ENCODE results near the gene CDKN2D. TPM values are rescaled to one million over a fixed set of nuclear protein-coding genes. Genes with fewer than 3 reads are reported as not detected.
A peak's percentile ranks its signal among the peaks of the same experiment; 100 is the strongest.

CDKN2D gene
- total RNA-seq, 1 experiment from 2014 or later = 3.3 TPM

DNA sequence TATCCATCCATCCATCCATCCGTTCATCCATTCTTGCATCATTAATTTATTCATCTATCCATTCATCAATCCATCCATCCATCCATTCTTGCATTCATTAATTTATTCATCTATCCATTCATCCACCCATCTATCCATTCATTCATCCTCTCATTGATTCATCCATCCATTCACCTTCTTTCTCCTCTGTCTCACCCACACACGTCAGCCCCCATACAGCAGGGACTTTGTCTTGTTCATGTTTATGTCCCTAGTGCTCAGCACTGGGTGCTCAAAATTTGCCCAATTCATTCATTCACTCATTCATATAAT is 19.0 kb upstream of the CDKN2D start:
- H3K27ac Mint-ChIP-seq = no peak overlapping the region
- peaks cover 13% of the 10 kb centered on the region for H3K4me1 Mint-ChIP-seq
- peaks cover 7% of the 10 kb centered on the region; the same call in 1 of the 2 replicates for H3K9me3 Mint-ChIP-seq
- ChIA-PET CTCF (interaction anchor here (1.8 kb wide), 1 partner anchor 57 kb away, joined by 5 read pairs; no protein-coding TSS in a partner anchor), POLR2A (no interaction called here)
- TF ChIP-seq NFE2L1 (CRISPR knock-in tag; IDR thresholded peaks at IDR 0.05) (no peak), SMAD3 (CRISPR knock-in tag; IDR thresholded peaks at IDR 0.05; ENCODE audit: borderline replicate concordance) (no peak), NR1H2 (CRISPR knock-in tag; IDR thresholded peaks at IDR 0.05) (no peak), ATF1 (CRISPR knock-in tag; IDR thresholded peaks at IDR 0.05) (no peak), SP1 (CRISPR knock-in tag; conservative IDR thresholded peaks at IDR 0.05) (no peak), JAZF1 (CRISPR knock-in tag; IDR thresholded peaks at IDR 0.05) (no peak), MXD4 (CRISPR knock-in tag; IDR thresholded peaks at IDR 0.05; ENCODE audit: borderline replicate concordance) (no peak)
- TF ChIP-seq, protein P1, sequence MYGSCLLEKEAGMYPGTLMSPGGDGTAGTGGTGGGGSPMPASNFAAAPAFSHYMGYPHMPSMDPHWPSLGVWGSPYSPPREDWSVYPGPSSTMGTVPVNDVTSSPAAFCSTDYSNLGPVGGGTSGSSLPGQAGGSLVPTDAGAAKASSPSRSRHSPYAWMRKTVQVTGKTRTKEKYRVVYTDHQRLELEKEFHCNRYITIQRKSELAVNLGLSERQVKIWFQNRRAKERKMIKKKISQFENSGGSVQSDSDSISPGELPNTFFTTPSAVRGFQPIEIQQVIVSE (CRISPR knock-in tag; IDR thresholded peaks at IDR 0.05; ENCODE audit: borderline replicate concordance) = no peak
- DNase-seq (ENCODE audit: low spot score) (no peak), ATAC-seq (no peak)
- peaks cover 16% of the 10 kb centered on the region; the same call in 1 of the 2 replicates for H3K36me3 Mint-ChIP-seq
- H3K27me3 Mint-ChIP-seq (ENCODE audit: low read depth) = peaks cover 7% of the 10 kb centered on the region
- H3K4me3 Mint-ChIP-seq = peak overlapping the region; percentile 90

DNA sequence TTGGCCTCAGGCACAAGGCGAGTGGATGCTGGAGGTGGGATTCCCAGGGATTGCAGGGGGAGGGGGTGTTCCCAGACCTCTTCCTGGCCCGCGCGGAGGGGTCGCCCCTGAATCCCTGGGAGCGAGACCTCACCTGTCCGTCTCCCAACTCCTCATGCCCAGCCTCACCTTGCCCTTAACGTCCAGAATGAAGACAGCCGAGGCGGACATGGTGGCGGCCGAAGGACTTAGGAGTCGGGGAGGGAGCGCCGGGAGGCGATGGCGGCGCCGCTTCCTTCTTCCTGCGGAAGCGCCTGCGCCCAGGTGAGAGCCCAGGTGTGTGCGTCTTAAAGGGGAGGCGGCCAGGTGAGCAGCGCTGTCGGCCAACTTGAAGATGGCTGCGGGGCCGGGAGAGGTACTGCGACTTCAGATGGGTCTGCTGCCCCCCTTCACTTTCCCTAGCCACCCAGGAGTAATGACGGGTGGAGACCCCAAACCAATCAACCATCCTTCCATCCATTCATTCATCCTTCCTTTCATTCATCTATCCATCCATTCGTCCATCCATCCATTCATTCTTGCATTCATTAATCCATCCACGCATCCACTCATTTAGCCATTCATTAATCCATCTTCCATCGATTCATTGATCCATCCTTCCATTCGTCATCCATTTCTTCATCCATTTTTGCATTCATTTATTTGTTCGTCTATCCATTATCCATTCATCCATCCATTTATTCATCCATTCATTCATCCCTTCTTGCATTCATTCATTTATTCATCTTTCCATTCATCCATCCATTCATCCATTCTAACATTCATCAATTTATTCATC is 18.5 kb upstream of the CDKN2D start, which contains the start of gene AP1M2:
TSS of gene AP1M2 (minus strand) at position 291 of the 817 bp plus-strand sequence. CDS start at position 210, 81 bp downstream.
- peaks cover 7% of the 10 kb centered on the region; the same call in 1 of the 2 replicates for H3K9me3 Mint-ChIP-seq
- peaks cover 16% of the 10 kb centered on the region; the same call in 1 of the 2 replicates for H3K36me3 Mint-ChIP-seq
- H3K4me3 Mint-ChIP-seq = peak within 1 kb of the TSS; percentile 90
- H3K4me1 Mint-ChIP-seq = peaks cover 13% of the 10 kb centered on the region
- ATAC-seq = peak; percentile 91
- peaks cover 7% of the 10 kb centered on the region for H3K27me3 Mint-ChIP-seq (ENCODE audit: low read depth)
- DNase-seq (ENCODE audit: low spot score) = peak; percentile 81
- POLR2A ChIA-PET = no interaction called here
- CTCF ChIA-PET = interaction anchor here (0.9 to 2.2 kb wide), 4 partner anchors 11 to 112 kb away, joined by 3 to 10 read pairs (median 5); no protein-coding TSS in a partner anchor
- H3K27ac Mint-ChIP-seq = peak within 1 kb of the TSS; percentile 69
- TF ChIP-seq TP53 (CRISPR knock-in tag; IDR thresholded peaks at IDR 0.05) = peak; percentile 65; the same call in 1 of the 2 replicates
- TF ChIP-seq, protein P2, sequence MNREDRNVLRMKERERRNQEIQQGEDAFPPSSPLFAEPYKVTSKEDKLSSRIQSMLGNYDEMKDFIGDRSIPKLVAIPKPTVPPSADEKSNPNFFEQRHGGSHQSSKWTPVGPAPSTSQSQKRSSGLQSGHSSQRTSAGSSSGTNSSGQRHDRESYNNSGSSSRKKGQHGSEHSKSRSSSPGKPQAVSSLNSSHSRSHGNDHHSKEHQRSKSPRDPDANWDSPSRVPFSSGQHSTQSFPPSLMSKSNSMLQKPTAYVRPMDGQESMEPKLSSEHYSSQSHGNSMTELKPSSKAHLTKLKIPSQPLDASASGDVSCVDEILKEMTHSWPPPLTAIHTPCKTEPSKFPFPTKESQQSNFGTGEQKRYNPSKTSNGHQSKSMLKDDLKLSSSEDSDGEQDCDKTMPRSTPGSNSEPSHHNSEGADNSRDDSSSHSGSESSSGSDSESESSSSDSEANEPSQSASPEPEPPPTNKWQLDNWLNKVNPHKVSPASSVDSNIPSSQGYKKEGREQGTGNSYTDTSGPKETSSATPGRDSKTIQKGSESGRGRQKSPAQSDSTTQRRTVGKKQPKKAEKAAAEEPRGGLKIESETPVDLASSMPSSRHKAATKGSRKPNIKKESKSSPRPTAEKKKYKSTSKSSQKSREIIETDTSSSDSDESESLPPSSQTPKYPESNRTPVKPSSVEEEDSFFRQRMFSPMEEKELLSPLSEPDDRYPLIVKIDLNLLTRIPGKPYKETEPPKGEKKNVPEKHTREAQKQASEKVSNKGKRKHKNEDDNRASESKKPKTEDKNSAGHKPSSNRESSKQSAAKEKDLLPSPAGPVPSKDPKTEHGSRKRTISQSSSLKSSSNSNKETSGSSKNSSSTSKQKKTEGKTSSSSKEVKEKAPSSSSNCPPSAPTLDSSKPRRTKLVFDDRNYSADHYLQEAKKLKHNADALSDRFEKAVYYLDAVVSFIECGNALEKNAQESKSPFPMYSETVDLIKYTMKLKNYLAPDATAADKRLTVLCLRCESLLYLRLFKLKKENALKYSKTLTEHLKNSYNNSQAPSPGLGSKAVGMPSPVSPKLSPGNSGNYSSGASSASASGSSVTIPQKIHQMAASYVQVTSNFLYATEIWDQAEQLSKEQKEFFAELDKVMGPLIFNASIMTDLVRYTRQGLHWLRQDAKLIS (CRISPR knock-in tag; IDR thresholded peaks at IDR 0.05; ENCODE audit: borderline replicate concordance) = no peak
- TF ChIP-seq CREB1 (CRISPR knock-in tag; IDR thresholded peaks at IDR 0.05) = no peak
- TF ChIP-seq, protein P3, sequence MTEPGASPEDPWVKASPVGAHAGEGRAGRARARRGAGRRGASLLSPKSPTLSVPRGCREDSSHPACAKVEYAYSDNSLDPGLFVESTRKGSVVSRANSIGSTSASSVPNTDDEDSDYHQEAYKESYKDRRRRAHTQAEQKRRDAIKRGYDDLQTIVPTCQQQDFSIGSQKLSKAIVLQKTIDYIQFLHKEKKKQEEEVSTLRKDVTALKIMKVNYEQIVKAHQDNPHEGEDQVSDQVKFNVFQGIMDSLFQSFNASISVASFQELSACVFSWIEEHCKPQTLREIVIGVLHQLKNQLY (CRISPR knock-in tag; IDR thresholded peaks at IDR 0.05) = no peak
- TF ChIP-seq, protein P4, sequence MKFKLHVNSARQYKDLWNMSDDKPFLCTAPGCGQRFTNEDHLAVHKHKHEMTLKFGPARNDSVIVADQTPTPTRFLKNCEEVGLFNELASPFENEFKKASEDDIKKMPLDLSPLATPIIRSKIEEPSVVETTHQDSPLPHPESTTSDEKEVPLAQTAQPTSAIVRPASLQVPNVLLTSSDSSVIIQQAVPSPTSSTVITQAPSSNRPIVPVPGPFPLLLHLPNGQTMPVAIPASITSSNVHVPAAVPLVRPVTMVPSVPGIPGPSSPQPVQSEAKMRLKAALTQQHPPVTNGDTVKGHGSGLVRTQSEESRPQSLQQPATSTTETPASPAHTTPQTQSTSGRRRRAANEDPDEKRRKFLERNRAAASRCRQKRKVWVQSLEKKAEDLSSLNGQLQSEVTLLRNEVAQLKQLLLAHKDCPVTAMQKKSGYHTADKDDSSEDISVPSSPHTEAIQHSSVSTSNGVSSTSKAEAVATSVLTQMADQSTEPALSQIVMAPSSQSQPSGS (CRISPR knock-in tag; IDR thresholded peaks at IDR 0.05; ENCODE audit: borderline replicate concordance, low read depth) = no peak
- no peak for TF ChIP-seq NR2C2 (CRISPR knock-in tag; IDR thresholded peaks at IDR 0.05)
- TF ChIP-seq, protein P5, sequence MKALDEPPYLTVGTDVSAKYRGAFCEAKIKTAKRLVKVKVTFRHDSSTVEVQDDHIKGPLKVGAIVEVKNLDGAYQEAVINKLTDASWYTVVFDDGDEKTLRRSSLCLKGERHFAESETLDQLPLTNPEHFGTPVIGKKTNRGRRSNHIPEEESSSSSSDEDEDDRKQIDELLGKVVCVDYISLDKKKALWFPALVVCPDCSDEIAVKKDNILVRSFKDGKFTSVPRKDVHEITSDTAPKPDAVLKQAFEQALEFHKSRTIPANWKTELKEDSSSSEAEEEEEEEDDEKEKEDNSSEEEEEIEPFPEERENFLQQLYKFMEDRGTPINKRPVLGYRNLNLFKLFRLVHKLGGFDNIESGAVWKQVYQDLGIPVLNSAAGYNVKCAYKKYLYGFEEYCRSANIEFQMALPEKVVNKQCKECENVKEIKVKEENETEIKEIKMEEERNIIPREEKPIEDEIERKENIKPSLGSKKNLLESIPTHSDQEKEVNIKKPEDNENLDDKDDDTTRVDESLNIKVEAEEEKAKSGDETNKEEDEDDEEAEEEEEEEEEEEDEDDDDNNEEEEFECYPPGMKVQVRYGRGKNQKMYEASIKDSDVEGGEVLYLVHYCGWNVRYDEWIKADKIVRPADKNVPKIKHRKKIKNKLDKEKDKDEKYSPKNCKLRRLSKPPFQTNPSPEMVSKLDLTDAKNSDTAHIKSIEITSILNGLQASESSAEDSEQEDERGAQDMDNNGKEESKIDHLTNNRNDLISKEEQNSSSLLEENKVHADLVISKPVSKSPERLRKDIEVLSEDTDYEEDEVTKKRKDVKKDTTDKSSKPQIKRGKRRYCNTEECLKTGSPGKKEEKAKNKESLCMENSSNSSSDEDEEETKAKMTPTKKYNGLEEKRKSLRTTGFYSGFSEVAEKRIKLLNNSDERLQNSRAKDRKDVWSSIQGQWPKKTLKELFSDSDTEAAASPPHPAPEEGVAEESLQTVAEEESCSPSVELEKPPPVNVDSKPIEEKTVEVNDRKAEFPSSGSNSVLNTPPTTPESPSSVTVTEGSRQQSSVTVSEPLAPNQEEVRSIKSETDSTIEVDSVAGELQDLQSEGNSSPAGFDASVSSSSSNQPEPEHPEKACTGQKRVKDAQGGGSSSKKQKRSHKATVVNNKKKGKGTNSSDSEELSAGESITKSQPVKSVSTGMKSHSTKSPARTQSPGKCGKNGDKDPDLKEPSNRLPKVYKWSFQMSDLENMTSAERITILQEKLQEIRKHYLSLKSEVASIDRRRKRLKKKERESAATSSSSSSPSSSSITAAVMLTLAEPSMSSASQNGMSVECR (CRISPR knock-in tag; IDR thresholded peaks at IDR 0.05; ENCODE audit: borderline replicate concordance) = peak; percentile 69; the same call in 1 of the 2 replicates
- TF ChIP-seq IRF2 (CRISPR knock-in tag; IDR thresholded peaks at IDR 0.05; ENCODE audit: borderline replicate concordance, low read depth) = no peak
- no peak for TF ChIP-seq ZNF423 (CRISPR knock-in tag; IDR thresholded peaks at IDR 0.05)
- TF ChIP-seq, protein P6, sequence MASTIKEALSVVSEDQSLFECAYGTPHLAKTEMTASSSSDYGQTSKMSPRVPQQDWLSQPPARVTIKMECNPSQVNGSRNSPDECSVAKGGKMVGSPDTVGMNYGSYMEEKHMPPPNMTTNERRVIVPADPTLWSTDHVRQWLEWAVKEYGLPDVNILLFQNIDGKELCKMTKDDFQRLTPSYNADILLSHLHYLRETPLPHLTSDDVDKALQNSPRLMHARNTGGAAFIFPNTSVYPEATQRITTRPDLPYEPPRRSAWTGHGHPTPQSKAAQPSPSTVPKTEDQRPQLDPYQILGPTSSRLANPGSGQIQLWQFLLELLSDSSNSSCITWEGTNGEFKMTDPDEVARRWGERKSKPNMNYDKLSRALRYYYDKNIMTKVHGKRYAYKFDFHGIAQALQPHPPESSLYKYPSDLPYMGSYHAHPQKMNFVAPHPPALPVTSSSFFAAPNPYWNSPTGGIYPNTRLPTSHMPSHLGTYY (CRISPR knock-in tag; IDR thresholded peaks at IDR 0.05) = no peak
- TF ChIP-seq, protein P7, sequence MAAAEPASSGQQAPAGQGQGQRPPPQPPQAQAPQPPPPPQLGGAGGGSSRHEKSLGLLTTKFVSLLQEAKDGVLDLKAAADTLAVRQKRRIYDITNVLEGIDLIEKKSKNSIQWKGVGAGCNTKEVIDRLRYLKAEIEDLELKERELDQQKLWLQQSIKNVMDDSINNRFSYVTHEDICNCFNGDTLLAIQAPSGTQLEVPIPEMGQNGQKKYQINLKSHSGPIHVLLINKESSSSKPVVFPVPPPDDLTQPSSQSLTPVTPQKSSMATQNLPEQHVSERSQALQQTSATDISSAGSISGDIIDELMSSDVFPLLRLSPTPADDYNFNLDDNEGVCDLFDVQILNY (CRISPR knock-in tag; IDR thresholded peaks at IDR 0.05) = no peak
- no peak for TF ChIP-seq ELF4 (CRISPR knock-in tag; IDR thresholded peaks at IDR 0.05; ENCODE audit: low read depth)
- TF ChIP-seq PRRX2 (CRISPR knock-in tag; IDR thresholded peaks at IDR 0.05) = no peak
- TF ChIP-seq JAZF1 (CRISPR knock-in tag; IDR thresholded peaks at IDR 0.05) = no peak

All from WTC11 (cell line).